ENCODE results near the gene TREM1. TPM values are rescaled to one million over a fixed set of nuclear protein-coding genes. Genes with fewer than 3 reads are reported as not detected.

The TREM1 gene
- 1 to 10 TPM; 3.8 to 4.0 TPM for total RNA-seq
- long read RNA-seq, donor 1: 0 reads
- long read RNA-seq, donor 2, partial matches to known transcripts: 0 of 1 reads
- long read RNA-seq, donor 2, other reads (novel, unspliced or antisense): 1 of 1 reads

DNA sequence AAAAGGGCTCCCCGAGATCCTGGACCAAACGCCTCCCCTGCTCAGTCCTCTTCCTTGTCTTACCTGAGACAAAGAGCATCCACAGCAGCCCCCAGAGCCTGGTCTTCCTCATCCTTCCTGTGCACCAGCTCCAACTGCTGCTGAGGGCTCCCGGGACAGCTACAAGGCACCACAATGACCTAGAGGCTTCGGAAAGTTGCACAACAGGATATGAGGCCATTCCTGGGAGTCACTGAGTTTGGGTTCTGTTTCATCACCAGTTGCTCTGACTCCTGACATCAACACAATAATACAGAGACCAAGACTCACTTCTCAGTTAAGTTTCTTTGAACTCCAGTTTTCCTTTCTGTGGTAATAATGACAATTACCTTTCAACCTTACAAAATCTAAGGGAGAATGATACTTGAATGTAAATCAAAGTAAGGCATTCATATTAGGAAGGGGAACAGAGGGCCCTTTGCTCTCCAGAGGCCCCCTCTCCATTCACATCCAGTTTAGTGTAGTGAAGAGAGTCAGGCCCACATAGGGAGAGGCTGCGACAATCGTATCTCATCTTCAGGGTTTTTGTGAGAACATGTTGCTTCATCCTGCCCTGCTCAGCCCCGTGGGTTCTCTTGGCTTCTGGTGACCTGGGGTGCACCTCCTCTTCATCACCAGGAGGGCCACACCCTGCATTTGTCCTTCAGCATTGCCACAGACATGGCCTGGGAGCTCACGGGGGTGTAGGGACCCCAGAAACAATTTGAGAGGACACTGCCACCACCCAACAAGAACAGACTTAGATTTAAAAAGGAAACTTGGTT is at the start of gene TREM1:
TSS of gene TREM1 (minus strand) at position 139 of the 803 bp plus-strand sequence. CDS start at position 112, 27 bp downstream.
- peak; percentile 84 for DNase-seq (ENCODE audit: low spot score)
- intact Hi-C loops (cut with DNase I): no loop called here

DNA sequence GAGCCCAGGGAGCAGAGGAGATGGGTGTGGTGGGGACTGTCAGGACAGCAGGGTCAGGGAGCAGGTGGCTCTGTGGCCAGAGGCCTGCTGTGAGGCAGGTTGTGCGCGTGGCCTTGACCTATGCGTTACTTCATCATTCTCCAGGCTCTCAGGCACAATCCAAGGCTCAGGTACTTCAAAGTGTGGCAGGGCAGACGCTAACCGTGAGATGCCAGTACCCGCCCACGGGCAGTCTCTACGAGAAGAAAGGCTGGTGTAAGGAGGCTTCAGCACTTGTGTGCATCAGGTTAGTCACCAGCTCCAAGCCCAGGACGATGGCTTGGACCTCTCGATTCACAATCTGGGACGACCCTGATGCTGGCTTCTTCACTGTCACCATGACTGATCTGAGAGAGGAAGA is 49.5 kb upstream of the TREM1 start:
- intact Hi-C loops (cut with DNase I): no loop called here
- no peak for DNase-seq (ENCODE audit: low spot score)

DNA sequence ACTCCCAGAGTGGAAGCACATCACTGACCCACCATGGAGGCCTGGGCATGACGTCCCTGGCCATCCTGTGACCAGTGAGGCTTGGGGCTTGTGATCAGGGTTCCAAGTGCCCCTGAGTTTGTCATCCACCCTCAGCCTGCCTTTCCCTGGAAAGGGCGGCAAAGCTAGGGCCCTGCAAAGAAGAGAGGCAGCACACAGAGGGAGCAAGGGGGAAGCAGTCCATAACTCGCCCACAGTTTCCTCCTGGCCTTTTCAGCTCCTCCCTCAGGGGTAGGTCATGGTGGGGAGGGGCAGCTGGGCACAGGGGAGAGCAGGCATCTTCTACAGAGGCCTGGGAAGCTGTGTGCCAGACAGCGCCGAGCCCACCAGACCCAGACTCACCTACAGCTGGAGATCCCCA is 48.8 kb upstream of the TREM1 start, which contains the start of gene NCR2:
TSS of gene NCR2 (plus strand) at position 313 of the 400 bp plus-strand sequence. CDS start 269 bp downstream, outside the sequence.
- intact Hi-C loops (cut with DNase I): no loop called here
- DNase-seq (ENCODE audit: low spot score): no peak

DNA sequence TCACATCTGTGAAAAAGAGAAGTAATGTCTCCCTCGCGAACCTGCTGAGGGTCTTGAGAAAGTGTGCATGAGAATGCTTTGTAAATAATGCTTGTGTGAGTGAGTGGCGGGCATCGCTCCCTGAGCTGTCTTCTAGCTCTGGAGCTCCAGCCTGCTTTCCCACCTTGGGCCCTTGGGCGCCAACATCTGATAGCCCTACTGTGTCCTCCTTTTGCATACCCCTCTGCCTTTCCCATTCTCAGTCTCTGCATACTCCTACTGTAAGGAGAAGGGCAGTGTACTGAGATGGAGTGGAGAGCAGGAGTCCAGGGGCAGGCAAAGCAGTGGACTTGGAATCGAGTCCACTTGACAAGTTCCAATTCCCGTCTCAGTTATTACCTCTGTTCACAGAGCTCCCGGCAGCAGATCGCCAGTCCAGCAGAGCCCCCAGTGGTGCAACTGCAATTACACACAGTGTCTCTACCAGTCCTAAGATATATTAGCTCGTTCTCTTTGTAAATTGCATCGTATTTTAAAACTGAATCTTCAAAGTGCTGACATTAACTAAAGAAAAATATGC is 48.1 kb upstream of the TREM1 start:
- intact Hi-C loops (cut with DNase I): no loop called here
- no peak for DNase-seq (ENCODE audit: low spot score)

DNA sequence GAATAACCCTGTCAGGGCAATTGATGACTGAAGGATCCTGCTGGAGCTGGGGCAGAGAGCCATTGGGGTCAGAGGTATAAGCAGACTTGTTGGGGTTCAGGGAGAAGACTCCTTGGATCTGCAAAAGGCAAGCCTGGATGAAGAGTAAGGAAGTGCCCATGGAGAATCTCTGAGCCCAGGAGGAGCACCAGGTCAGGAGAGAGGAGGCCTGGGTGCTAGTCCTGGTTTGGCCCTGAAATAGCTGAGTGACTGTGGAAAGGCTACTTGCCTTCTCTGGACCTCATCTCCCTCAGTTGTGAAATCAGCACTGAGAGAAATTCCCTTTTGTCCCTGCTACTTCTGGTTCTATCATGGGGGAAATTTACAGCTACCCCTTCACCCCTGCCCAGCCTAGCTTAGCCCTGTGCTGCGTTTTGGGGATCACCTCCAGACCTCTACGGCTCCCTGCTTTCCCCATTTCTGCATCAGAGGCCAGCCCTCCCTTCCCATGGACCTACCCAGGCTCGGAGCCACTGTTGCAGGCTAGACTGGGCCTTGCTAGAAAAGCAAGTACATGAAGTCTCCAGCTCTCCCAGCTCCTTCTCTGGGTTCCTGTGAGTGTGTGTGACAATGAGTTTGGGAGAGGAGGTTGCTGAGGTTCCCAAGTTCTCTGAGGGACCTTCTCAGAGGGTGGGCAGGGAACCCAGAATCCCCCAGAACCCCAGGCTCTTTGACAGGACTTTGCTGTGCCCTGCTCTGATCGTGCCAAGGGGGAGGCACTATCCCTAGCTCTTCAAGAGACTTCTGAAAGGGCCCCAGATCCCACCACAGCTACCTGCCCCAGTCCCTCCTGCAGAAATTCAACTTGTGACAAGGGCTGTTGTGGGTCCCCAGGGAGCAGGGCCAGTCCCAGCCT is 46.6 kb upstream of the TREM1 start:
- no peak for DNase-seq (ENCODE audit: low spot score)
- intact Hi-C loops (cut with DNase I): no loop called here

DNA sequence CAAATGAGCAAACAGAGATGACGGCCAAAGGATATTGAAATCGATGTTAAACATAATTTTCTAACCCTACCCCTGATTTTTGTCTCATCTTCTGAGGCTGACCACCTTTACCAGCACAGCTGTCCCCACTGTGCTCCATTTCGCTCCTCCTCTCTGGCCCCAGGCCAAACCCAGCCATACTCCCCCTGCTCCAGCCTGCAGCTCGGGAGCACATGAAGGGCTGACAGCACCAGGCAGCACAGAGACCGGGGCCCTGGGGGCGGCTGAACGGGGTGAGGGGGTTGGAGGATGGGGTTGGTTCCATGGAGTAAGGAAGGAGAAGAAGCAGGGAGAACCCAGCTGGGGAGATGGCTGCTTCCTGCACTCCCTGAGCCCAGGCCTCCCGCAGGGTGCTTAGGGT is 45.8 kb upstream of the TREM1 start:
- intact Hi-C loops (cut with DNase I): no loop called here
- no peak for DNase-seq (ENCODE audit: low spot score)

DNA sequence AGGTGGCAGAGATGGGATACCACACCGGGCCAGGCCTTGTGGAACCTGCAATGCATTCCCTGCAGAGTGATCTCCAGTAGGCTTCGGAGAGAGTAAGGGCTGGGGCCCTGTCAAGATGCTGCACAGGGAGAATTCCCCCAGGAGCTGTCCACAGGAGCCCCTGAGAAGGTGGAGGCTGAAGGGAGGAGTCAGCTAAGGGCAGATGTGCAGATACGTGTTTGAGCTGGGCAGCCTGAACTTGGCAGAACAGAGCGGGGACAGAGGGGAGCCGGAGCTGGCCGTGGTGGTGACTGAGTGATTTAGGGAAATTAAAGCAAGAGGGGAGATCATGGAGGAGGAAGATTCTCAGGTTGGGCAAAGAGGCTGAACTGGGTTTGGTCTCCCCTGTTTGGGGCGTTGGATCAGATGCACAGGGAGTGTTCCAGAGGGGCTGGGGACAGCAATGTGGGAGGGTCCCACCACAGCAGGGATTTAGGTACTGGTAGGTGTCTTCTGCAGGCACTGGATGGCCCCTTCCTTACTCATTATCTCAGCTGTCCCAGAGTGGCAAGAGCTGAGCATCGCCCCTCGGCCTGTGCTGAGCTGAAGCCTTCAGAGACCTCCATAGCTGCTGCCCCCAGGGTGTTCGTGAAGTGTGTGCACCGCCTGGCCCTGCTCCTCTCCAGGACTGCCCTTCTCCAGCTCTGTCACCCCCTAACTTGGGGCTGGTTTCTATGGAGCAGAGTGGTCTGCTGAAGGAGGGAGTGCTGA is 45.1 kb upstream of the TREM1 start:
- no peak for DNase-seq (ENCODE audit: low spot score)
- intact Hi-C loops (cut with DNase I): no loop called here

DNA sequence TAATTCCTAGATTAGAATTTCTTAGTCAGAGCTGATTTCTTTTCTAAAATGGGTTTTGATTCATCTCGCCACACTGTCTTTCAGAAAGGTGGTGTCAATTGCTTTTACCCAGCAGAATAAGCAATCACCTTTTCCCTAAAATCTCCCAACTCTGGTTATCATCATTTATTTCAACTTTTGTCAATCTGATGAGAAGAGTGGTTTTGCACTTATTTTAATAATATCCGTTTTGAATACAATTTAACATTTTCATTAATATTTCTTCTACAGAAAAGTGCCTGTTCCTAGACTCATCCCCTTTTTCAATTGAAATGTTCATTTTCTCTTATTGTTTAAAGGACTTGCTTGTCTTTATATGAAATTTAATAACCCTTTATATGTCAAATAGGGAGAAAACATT is 40.7 kb upstream of the TREM1 start:
- intact Hi-C loops (cut with DNase I): no loop called here

DNA sequence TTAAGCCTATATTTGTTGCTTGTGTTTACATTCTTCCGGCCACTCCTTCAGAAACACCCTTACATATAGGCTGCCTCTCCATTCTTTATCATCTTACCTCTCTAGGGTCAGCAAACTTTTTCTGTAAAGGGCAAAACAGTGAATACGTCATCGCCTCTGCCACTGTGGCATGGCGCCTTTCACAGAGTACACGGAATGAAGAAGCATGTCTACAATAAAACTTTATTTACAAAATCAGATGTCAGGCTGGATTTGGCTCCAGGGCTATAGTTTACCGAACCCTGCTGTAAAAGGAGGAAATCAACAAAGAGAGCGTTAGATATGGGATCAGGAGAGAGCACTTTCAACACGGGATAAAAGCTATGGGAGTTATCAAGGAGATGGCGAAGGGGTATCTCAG is 39.6 kb upstream of the TREM1 start:
- intact Hi-C loops (cut with DNase I): no loop called here
- DNase-seq (ENCODE audit: low spot score): no peak

More for the DNA sequence above, 40.7 kb upstream of the TREM1 start:
- DNase-seq (ENCODE audit: low spot score): no peak

DNA sequence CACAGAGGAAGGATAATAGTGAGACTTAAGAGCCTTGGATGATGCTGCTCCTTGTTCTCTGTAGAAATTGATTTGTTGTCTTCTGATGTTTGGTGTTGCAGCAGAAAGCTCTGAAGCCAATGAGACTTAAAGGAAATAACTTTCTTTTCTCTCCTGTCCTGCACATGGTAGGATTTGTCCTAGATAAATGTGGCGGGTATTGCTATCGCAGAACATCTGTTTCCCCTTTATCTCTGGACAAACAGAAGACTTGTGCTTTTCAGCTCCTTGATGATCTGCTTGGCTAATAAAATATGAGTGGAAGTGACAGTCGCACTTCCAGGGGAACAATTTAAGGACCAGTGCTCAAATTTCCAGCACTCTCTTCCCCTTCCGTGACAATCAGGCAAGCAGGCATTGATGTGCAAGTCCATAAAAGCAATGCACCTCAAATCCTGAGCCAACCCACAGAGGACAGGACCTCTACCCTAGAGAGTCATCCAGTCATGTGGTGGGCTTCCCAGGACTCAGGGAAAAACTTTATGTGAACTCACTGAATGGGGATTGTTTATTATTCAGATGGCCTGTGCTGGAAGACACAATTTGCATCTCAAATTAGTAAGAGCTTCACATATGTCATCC is 39.1 kb upstream of the TREM1 start:
- no peak for DNase-seq (ENCODE audit: low spot score)
- intact Hi-C loops (cut with DNase I): no loop called here

DNA sequence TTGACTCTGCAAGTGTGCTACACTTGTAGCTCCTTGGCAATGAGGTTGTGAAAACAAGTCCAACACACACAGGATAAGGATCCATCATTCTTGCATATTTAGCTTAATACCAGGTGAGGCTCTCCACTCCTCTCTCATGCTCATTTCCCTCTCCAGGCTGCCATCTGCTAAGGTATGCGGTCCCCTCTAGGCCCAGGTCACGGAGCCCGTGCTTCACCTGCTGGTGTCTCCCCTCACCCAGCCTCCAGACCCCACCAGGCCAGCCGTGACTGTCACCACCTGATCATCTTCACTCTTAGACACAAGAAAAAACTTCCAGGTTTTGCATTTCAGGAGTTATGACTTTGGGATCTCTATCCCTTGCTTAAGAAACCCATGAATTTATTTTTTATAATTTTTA is 34.7 kb upstream of the TREM1 start:
- no peak for DNase-seq (ENCODE audit: low spot score)
- intact Hi-C loops (cut with DNase I): loop anchor here in 1 of 2 donors (5.0 kb wide), 1 partner anchor 759 kb away; no protein-coding TSS in a partner anchor

DNA sequence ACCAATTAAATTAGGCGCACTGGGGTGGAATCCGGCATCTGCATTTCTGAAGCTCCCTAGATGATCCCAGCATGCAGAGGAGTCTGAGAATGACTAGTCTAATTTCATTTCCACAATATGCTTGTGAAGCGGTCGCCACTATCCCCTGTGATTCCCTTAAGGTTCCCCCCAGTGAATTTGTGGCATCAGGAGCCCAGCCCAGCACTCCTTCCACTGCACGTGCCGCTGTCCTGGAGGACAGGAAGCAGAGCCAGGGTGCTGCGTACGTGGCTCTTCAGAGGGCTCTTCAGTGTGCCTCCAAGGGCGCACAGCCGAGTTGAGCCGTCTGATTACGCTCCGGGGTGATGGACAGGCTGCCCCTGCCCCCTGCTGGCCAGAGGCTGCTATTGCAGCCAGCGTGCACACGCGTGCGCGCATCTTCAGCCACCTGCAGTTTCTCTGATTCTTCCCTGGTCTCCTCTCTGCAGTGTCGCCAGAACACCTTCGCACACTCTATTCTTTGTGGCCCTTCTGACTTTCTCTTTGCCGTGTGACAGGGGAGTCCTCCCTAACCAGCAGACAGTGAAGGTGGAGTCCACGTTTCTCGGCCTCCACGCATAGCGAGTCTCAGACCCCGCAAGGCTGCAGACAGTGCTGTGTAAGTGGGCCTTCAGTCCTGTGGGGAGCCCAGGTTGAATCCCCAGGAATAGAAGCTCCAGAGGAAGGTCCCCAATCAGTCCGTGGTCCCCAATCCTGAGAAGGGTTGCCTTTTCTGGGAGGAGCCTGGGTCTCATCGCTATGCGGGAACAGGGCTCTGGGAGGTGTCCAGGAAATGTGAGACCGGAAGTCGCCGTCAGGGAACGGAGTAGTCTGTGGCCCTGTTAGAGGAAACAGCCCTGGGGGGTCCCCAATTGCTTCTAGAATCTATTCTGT is 32.4 kb upstream of the TREM1 start:
- intact Hi-C loops (cut with DNase I): no loop called here

DNA sequence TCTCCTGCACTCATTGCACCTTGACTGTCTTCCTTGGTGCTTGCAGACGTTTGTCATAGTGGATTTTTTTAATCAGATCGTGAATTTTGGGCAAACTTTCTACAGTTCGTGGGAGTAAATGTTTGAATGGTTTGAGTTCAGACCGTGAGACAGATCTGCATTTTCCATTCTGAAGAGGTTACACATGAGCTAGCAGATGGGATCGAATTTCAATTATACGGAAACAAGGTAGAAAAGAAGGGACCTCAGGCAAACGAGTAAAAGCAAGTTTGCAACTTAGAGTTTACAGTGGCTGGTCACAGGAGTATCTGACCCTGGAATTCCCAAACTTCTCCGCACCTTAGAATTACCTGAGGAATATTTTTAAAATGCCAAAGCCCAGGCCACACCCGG is 31.8 kb upstream of the TREM1 start:
- DNase-seq (ENCODE audit: low spot score): no peak
- intact Hi-C loops (cut with DNase I): no loop called here

More for the DNA sequence above, 32.4 kb upstream of the TREM1 start:
- DNase-seq (ENCODE audit: low spot score): peak; percentile 94

DNA sequence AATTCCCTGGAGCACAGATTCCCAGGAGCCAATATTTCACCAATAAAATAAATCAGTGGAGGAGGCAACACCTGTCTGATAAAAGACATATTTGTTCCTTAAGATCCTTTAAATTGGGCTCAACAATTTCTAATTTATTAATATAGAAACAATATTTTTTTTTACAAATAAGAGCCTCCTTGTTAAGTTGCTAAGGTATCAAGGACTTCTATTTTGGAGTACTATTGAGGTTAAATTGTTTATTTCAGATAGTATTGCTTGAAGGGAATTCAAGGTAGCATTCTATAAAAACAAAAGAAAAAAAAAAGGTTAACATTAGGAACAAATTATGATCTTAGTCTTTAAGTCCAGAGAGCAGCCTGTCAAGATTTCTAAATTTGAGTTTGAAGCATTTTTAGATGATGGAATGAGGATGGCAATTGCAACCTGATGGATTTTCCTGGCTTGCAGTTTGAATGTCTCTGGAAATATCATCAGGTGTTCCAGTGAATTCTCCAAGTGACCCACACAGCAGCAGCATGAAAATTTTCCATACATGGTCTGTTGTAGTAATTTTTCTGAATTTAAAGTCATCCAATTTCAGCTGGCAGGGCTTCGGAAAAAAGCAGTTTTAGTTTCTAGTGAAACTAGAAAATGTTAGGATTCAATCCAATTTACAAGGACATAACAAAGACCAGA is 29.6 kb upstream of the TREM1 start:
- no peak for DNase-seq (ENCODE audit: low spot score)
- intact Hi-C loops (cut with DNase I): no loop called here

DNA sequence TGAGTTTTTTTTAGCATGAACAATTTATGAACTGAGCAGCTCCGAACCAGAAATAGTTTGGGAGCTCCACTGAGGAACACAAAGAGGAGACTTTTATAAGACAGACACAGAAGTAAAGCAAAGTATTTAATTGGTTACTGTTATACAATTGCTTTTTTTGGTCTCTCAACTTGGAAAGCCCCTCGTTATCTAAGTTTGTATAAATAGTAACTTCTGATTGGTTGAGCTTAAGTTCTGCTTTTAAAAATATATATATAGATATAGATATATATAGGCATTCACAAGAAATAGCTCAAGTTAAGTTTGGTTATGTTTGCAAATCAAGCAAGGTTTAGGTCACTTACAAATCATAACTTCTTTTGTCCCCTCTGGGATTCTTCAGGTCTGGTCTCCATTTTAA is 28.7 kb upstream of the TREM1 start:
- intact Hi-C loops (cut with DNase I): no loop called here
- no peak for DNase-seq (ENCODE audit: low spot score)

DNA sequence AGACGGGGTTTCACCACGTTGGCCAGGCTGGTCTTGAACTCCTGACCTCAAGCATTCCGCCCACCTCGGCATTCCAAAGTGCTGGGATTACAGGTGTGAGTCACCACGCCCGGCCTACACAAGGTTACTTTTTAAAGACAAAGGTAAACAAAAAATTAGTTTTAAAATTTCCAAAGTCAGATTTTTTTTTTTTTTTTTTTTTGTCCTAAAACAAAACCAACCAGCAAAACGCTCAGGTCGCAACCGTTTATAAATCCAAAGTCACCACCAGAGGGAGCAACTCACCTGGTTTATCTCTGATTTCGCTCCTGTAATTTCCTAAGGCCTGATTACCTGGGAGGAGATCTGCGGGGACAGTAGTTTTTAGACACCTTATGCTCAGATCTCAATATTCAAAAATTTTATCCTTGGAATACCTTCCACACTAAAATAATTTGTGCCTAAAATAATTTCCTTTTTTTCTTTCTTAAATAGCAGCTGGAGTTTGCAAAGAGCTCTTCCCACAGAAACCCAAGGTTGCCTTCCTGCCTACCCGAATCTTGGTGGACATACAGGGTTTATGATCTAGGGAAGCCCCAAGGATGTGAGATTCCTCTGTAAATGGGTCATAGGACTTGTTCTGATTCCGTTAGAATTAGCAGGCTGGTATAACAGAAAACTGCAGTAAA is 19.8 kb upstream of the TREM1 start:
- DNase-seq (ENCODE audit: low spot score): no peak
- intact Hi-C loops (cut with DNase I): no loop called here

DNA sequence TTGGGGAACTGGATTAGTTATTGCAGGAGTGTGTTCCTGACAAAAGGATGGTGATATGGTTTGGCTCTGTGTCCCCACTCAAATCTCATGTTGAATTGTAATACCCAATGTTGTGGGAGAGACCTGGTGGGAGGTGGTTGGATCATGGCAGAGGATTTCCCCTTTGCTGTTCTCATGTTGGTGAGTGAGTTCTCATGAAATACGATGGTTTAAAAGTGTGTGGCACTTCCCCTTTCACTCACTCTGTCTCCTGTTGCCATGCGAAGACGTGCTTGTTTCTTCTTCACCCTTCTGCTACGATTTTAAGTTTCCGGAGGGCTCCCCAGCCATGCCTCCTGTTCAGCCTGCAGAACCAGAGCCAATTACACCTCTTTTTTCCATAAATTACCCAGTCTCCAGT is 16.2 kb upstream of the TREM1 start:
- intact Hi-C loops (cut with DNase I): no loop called here
- DNase-seq (ENCODE audit: low spot score): no peak

Data from posterior vena cava (tissue), 2 donors.